ENCODE measurements around the gene EXOC7. TPM values are rescaled to one million over a fixed set of nuclear protein-coding genes. Genes with fewer than 3 reads are reported as not detected.
A peak's percentile ranks its signal among the peaks of the same experiment; 100 is the strongest.

Gene EXOC7
- total RNA-seq, 2 experiments from 2014 or later = 163 to 164 TPM

DNA sequence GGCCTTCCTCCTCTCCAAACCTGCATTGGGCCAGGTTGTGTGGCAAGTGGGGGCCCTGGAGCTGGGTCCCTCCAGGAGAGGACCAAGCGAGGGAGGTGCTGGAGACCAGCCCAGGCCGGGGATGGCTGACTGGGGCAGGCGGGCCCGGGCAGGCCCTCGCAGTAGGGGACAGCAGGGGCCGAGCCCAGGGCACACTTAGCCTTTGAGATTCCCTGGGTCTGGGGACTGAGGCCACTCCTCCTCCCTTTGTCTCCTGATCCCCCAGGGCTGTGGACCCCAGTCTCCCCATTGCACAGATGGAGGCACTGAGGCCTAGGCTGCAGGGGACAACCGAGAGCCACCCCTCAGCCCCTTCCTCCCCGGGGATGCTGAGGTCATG is 32.2 kb upstream of the EXOC7 start:
- Mint-ChIP-seq H3K27me3 (peaks cover 5% of the 10 kb centered on the region), H3K36me3 (no peaks in the 10 kb centered on the region), H3K27ac (peak overlapping the region; percentile 93), H3K4me3 (no peak overlapping the region), H3K4me1 (peaks cover 25% of the 10 kb centered on the region), H3K9me3 (no peaks in the 10 kb centered on the region)
- ATAC-seq (ENCODE audit: low read depth) (no peak), DNase-seq (no peak)
- POLR2A ChIA-PET = interaction anchor here (1.8 to 2.1 kb wide), 3 partner anchors 9 to 138 kb away, joined by 4 to 12 read pairs (median 5); no protein-coding TSS in a partner anchor

DNA sequence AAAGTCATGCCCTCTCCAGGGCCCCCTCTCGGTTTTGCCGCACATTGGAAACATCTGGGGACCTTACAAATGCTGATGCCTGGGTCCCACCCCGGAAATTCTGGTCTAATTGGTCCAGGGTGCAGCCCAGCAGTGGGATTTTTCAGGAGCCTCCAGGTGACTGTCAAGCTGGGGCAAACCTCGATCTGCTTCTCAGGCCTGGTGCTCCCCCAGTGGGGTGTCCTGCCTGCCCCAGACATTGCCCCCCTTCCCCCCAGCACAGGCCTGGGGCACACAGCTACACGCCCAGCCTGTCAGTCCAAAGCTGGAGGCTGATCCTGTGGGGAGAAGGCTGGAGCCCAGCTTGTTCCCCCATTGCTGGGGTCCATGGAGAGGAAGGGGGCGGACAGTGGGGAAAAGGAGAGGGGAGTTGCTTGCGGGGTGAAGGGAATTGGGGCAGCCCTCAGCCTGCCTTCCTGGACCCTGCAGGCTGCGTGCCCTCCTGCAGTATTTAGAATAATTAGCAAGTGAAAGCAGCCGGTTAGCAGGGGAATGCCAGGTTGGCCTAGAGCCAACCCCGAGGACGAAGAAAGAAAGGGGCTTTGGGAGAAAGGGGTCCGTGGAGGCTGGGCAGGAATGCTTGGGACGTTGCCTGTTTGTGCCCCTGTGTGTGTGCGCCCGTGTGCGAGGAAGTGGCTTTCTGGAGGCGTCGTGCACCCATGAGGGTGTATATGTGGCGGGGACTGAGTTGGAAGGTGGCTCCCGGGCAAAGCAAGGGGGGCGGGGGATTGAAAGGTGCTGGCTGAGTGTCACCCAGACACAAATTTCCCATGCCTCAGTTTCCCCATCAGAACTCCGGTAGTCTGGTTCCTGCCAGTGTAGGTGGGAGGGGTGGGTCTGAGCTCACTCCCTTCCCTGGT is 31.6 kb upstream of the EXOC7 start:
- Mint-ChIP-seq H3K4me3 (peak overlapping the region; percentile 59), H3K4me1 (peaks cover 23% of the 10 kb centered on the region), H3K9me3 (no peaks in the 10 kb centered on the region), H3K27me3 (peaks cover 3% of the 10 kb centered on the region), H3K36me3 (no peaks in the 10 kb centered on the region), H3K27ac (peak overlapping the region; percentile 93)
- ATAC-seq (ENCODE audit: low read depth) (peak; percentile 38), DNase-seq (no peak)
- POLR2A ChIA-PET = interaction anchor here (0.8 to 2.1 kb wide), 6 partner anchors 8 to 140 kb away, joined by 3 to 12 read pairs (median 4); no protein-coding TSS in a partner anchor

DNA sequence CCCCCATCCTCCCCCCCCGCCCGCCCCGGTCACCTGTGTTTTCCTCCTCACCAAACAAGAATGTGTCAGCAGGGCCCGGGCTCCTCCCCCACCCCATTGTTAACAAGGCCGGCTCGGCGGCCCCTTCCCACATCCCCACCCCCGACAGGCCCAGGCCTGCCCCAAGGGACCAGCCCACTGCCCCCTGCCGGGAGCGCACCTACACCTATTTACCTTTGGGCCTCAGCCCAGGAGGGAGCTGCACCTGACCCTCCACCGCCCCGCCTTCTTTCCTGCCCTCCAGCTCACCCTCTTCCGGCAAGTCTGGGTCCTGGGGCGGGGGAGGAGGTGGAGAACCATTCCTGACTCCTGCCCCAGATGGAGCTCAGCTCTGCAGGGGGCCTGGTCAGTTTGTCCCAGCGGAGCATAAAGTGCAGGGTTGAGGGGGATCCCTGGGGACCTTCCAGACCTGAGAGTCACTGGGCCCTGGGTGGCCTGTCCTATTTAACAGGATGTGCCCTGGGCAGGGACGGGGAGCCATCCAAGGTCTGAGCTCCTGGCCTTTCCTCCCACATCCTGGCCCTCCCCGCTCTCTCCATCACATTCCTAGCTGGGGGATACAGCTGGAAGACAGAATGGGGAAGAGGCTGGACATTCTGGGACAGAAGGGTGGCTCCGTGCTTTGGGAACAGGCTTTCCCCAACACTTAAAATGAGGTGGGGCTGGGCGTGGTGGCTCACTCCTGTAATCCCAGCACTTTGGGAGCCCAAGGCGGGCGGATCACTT is 29.2 kb upstream of the EXOC7 start:
- POLR2A ChIA-PET = interaction anchor here (0.5 to 1.9 kb wide), 2 partner anchors 138 to 275 kb away, joined by 3 to 7 read pairs; no protein-coding TSS in a partner anchor

DNA sequence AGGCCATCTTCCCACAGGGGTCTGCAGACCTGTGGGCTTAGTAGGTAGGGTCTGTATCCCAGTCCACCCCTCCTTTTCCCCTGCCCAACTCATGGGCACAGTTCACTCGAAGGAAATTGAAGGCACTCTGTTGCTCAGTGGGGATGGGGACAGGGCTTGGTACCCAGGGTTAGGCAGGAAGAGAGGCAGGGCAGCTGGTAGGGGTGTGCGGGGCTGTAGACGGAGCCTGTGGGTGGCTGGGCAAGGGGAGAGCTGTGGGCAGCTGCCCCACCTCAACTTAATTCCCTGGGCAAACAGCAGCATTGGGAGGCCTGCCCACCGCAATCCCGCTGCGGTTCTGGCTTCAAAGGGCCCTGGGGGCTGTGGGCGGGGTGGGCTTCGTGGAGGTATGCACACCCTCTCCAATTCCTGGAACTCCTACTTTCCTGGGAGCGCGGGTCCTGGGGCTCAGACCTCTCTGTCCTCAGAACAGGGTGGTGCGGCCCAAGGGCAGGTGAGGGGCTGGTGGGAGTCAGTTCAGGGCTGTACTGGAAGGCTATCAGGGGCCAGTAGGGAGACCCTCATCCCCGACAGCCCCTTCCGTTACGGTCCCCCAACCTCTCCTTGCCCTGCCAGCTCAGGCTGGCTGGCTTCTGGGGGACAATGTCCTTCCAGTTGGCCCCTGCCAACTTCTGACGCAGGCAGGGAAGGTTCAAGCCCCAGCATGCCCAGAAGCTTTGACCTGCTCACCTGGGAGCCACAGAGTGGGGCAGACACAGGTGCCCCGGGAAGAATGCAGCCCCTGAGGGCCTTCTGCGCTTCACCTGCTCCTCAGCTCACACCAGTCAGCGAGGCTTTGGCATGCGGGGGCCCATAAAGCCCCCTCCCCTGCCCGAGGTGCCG is 28.3 kb upstream of the EXOC7 start:
- no peaks in the 10 kb centered on the region for H3K27me3 Mint-ChIP-seq
- H3K36me3 Mint-ChIP-seq = no peaks in the 10 kb centered on the region
- ATAC-seq (ENCODE audit: low read depth) = no peak
- H3K9me3 Mint-ChIP-seq = no peaks in the 10 kb centered on the region
- no peak overlapping the region for H3K4me3 Mint-ChIP-seq
- POLR2A ChIA-PET = no interaction called here
- H3K4me1 Mint-ChIP-seq = peaks cover 28% of the 10 kb centered on the region
- no peak for DNase-seq
- H3K27ac Mint-ChIP-seq = no peak overlapping the region

More for the DNA sequence above, 29.2 kb upstream of the EXOC7 start:
- no peaks in the 10 kb centered on the region for H3K27me3 Mint-ChIP-seq
- no peak overlapping the region for H3K27ac Mint-ChIP-seq
- no peaks in the 10 kb centered on the region for H3K9me3 Mint-ChIP-seq
- no peaks in the 10 kb centered on the region for H3K36me3 Mint-ChIP-seq
- H3K4me1 Mint-ChIP-seq = peaks cover 25% of the 10 kb centered on the region
- ATAC-seq (ENCODE audit: low read depth) = no peak
- DNase-seq = no peak
- no peak overlapping the region for H3K4me3 Mint-ChIP-seq

GRCh38 chr17:76131051-76131691 is 27.6 kb upstream of the EXOC7 start:
- Mint-ChIP-seq H3K4me3 (no peak overlapping the region), H3K27me3 (no peaks in the 10 kb centered on the region), H3K4me1 (peaks cover 31% of the 10 kb centered on the region), H3K9me3 (no peaks in the 10 kb centered on the region), H3K36me3 (no peaks in the 10 kb centered on the region), H3K27ac (peak overlapping the region; percentile 58)
- POLR2A ChIA-PET = interaction anchor here (1.0 to 1.2 kb wide), 3 partner anchors 10 to 125 kb away, joined by 4 to 8 read pairs (median 4); no protein-coding TSS in a partner anchor
- DNase-seq = no peak
- ATAC-seq (ENCODE audit: low read depth) = no peak

DNA sequence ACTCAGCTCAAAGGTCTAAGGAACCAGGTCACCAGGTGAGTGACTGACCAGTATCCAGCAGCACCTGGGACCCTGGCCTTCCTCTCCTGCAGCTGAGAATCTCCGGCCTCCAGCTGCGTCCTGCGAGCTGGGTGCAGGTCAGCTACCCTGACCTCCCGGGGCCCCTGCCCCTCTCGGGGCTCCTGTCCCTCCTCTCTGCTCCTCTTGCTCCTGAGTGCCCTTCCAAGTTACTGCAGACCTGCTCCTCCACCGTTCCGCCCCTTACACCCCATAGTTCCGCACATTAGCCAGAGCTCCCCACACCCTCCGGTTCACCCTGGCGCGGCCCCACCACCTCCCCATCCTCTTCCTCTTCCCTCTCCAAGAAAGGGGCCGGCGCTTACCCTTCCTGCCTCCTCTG is 26.9 kb upstream of the EXOC7 start:
- Mint-ChIP-seq H3K27me3 (no peaks in the 10 kb centered on the region), H3K4me1 (peaks cover 33% of the 10 kb centered on the region), H3K36me3 (no peaks in the 10 kb centered on the region), H3K4me3 (no peak overlapping the region), H3K27ac (peak overlapping the region; percentile 58), H3K9me3 (no peaks in the 10 kb centered on the region)
- ATAC-seq (ENCODE audit: low read depth) (no peak), DNase-seq (no peak)
- POLR2A ChIA-PET = interaction anchor here (0.6 to 1.2 kb wide), 4 partner anchors 9 to 1009 kb away, joined by 4 to 8 read pairs (median 4); no protein-coding TSS in a partner anchor

DNA sequence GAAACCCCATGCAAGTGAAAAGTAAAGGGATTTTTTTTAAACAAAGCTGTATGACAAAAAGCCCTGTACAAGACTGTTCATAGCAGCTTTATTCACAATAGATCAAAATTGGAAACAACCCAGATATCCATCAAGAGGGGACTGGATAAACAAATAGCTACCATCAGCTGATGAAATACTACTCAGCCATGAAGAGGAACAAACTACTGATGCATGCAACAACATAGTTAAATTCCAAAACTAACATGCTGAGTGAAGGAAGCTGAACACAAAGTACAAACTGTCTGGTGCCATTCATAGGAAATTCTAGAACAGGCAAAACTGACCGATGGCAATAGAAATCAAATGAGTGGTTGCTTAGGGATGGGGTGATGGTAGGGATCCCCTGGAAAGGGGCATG is 22.3 kb upstream of the EXOC7 start:
- POLR2A ChIA-PET = interaction anchor here (1.0 to 11.9 kb wide), 7 partner anchors 9 to 154 kb away, joined by 3 to 244 read pairs (median 9); partner anchors contain the start of genes FOXJ1 and UBALD2
- DNase-seq (no peak), ATAC-seq (ENCODE audit: low read depth) (no peak)
- Mint-ChIP-seq H3K9me3 (no peaks in the 10 kb centered on the region), H3K36me3 (no peaks in the 10 kb centered on the region), H3K4me1 (peaks cover 33% of the 10 kb centered on the region), H3K27ac (peak overlapping the region; percentile 88), H3K27me3 (no peaks in the 10 kb centered on the region), H3K4me3 (peak overlapping the region; percentile 10)

- Mint-ChIP-seq H3K27ac (no peak overlapping the region), H3K36me3 (no peaks in the 10 kb centered on the region), H3K9me3 (no peaks in the 10 kb centered on the region), H3K27me3 (no peaks in the 10 kb centered on the region), H3K4me3 (no peak overlapping the region), H3K4me1 (peaks cover 36% of the 10 kb centered on the region)
- POLR2A ChIA-PET = interaction anchor here (1.0 to 11.9 kb wide), 6 partner anchors 10 to 154 kb away, joined by 3 to 244 read pairs (median 28); partner anchors contain the start of genes FOXJ1 and UBALD2
- ATAC-seq (ENCODE audit: low read depth) (no peak), DNase-seq (no peak)
These were observed 21.7 kb upstream of the EXOC7 start for GRCh38 chr17:76125391-76125675.

- Mint-ChIP-seq H3K4me3 (no peak overlapping the region), H3K27me3 (no peaks in the 10 kb centered on the region), H3K27ac (no peak overlapping the region), H3K9me3 (no peaks in the 10 kb centered on the region), H3K4me1 (peaks cover 36% of the 10 kb centered on the region), H3K36me3 (no peaks in the 10 kb centered on the region)
- POLR2A ChIA-PET = interaction anchor here (2.4 to 11.9 kb wide), 6 partner anchors 11 to 155 kb away, joined by 9 to 244 read pairs (median 40); partner anchors contain the start of genes FOXJ1 and UBALD2
- DNase-seq = no peak
- ATAC-seq (ENCODE audit: low read depth) = no peak
These were observed 21.2 kb upstream of the EXOC7 start for GRCh38 chr17:76124582-76125390.

DNA sequence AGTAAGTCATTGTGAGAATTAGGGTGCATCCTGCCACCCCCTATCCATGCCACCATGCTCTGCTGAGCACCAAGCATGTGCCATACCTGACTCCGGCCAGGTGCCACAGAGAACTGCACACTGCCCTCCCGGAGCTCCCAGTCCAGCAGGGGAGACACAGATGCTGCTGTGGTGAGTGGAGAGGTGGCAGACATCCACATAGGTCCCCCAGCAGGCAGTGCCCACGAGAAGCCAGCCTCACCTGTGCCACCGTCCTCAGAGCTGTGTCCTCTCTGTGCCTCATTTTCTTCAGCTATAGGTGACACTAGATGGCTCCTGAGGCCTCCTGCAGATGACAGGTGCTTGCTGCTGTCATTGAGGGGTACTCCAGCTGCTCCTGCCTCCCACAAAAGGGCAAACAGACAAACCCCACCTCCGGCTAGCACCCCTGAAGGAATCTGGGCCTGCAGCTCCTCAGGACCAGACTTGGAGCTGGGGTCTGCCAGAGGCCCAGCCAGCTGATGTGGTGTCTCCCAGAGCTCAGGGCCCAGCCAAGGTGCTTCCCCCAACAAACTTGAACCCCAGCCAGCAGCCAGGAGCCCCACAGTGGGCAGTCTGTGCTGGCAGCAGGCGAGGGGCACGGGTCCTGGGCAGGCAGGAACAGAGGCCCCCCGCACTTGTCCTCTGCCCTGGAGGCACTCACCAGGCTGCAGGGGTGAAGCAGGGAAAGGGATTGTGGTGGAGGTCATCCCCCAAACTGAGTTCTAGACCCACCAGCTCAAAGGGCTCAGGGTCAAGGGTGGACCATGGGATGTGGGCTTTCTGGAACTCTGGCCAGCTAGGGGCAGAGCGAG is 20.4 kb upstream of the EXOC7 start:
- H3K27ac Mint-ChIP-seq = peak overlapping the region; percentile 60
- ATAC-seq (ENCODE audit: low read depth) (no peak), DNase-seq (no peak)
- POLR2A ChIA-PET = interaction anchor here (4.0 to 11.9 kb wide), 4 partner anchors 20 to 156 kb away, joined by 35 to 244 read pairs (median 48); partner anchors contain the start of genes FOXJ1 and UBALD2
- no peaks in the 10 kb centered on the region for H3K36me3 Mint-ChIP-seq
- H3K9me3 Mint-ChIP-seq = no peaks in the 10 kb centered on the region
- no peaks in the 10 kb centered on the region for H3K27me3 Mint-ChIP-seq
- peak overlapping the region; percentile 7 for H3K4me3 Mint-ChIP-seq
- H3K4me1 Mint-ChIP-seq = peaks cover 32% of the 10 kb centered on the region

GRCh38 chr17:76123191-76123499 is 19.6 kb upstream of the EXOC7 start:
- DNase-seq = no peak
- Mint-ChIP-seq H3K27ac (peak overlapping the region; percentile 60), H3K4me1 (peaks cover 30% of the 10 kb centered on the region), H3K36me3 (no peaks in the 10 kb centered on the region), H3K27me3 (no peaks in the 10 kb centered on the region), H3K9me3 (no peaks in the 10 kb centered on the region), H3K4me3 (peak overlapping the region; percentile 7)
- POLR2A ChIA-PET = interaction anchor here (4.0 to 11.9 kb wide), 4 partner anchors 21 to 157 kb away, joined by 35 to 244 read pairs (median 48); partner anchors contain the start of genes FOXJ1 and UBALD2
- ATAC-seq (ENCODE audit: low read depth) = no peak

Data from activated naive CD8-positive, alpha-beta T cell treated with anti-CD3 and anti-CD28 coated beads, Interleukin-2, amount 10 ng/mL, durations not matched to agents 7 days and 5 days (primary cell).